ENCODE results near the gene ADCYAP1R1.

ADCYAP1R1 gene

GRCh38 chr7:31022726-31023125, 29.4 kb upstream of the ADCYAP1R1 start:
- H4K20me1 ChIP-seq (ENCODE audit: control insufficient read depth, insufficient read depth, low read depth, low read length), result no peaks in the 10 kb centered on the region
- H3K36me3 ChIP-seq (ENCODE audit: control insufficient read depth, low read length), result no peaks in the 10 kb centered on the region
- no peak overlapping the region for H3K4me3 ChIP-seq (ENCODE audit: low read length)
- H3K9me2 ChIP-seq (replicated peaks; ENCODE audit: control insufficient read depth, low read length), result no peaks in the 10 kb centered on the region
- no peak for TF ChIP-seq CTCF (IDR thresholded peaks at IDR 0.05; ENCODE audit: low read depth, low read length, poor library complexity, severe bottlenecking)
- TF ChIP-seq EZH2phosphoT487 (IDR thresholded peaks at IDR 0.05; ENCODE audit: borderline replicate concordance, low read length), result no peak
- 0 out of 2 replicates have a peak, but pooled peaks cover 3% of the 10 kb centered on the region for H3K4me1 ChIP-seq (ENCODE audit: control insufficient read depth, low read length)
- H3K9me3 ChIP-seq (ENCODE audit: control insufficient read depth, insufficient read depth, low read length), result no peaks in the 10 kb centered on the region
- H3K27me3 ChIP-seq (ENCODE audit: control insufficient read depth, low read length), result no peaks in the 10 kb centered on the region
- no peak overlapping the region for H3K4me2 ChIP-seq (ENCODE audit: low read length)
- H3F3A ChIP-seq (ENCODE audit: control insufficient read depth, insufficient read depth), result no peaks in the 10 kb centered on the region
- H3K27ac ChIP-seq (ENCODE audit: low read depth, low read length), result no peak overlapping the region
- no peaks in the 10 kb centered on the region for H3K79me2 ChIP-seq (ENCODE audit: control insufficient read depth, low read length)

GRCh38 chr7:31023877-31024276, 28.2 kb upstream of the ADCYAP1R1 start:
- H3F3A ChIP-seq (ENCODE audit: control insufficient read depth, insufficient read depth), result no peaks in the 10 kb centered on the region
- no peak overlapping the region for H3K4me3 ChIP-seq (ENCODE audit: low read length)
- no peaks in the 10 kb centered on the region for H4K20me1 ChIP-seq (ENCODE audit: control insufficient read depth, insufficient read depth, low read depth, low read length)
- no peak overlapping the region for H3K4me2 ChIP-seq (ENCODE audit: low read length)
- H3K4me1 ChIP-seq (ENCODE audit: control insufficient read depth, low read length), result 0 out of 2 replicates have a peak, but pooled peaks cover 3% of the 10 kb centered on the region
- TF ChIP-seq CTCF (IDR thresholded peaks at IDR 0.05; ENCODE audit: low read depth, low read length, poor library complexity, severe bottlenecking), result no peak
- TF ChIP-seq EZH2phosphoT487 (IDR thresholded peaks at IDR 0.05; ENCODE audit: borderline replicate concordance, low read length), result no peak
- no peaks in the 10 kb centered on the region for H3K79me2 ChIP-seq (ENCODE audit: control insufficient read depth, low read length)
- H3K9me2 ChIP-seq (replicated peaks; ENCODE audit: control insufficient read depth, low read length), result no peaks in the 10 kb centered on the region
- no peaks in the 10 kb centered on the region for H3K27me3 ChIP-seq (ENCODE audit: control insufficient read depth, low read length)
- no peaks in the 10 kb centered on the region for H3K9me3 ChIP-seq (ENCODE audit: control insufficient read depth, insufficient read depth, low read length)
- H3K27ac ChIP-seq (ENCODE audit: low read depth, low read length), result no peak overlapping the region
- H3K36me3 ChIP-seq (ENCODE audit: control insufficient read depth, low read length), result no peaks in the 10 kb centered on the region

GRCh38 chr7:31027161-31027965, 24.7 kb upstream of the ADCYAP1R1 start:
- H4K20me1 ChIP-seq (ENCODE audit: control insufficient read depth, insufficient read depth, low read depth, low read length), result no peaks in the 10 kb centered on the region
- H3K27me3 ChIP-seq (ENCODE audit: control insufficient read depth, low read length), result no peaks in the 10 kb centered on the region
- no peaks in the 10 kb centered on the region for H3K36me3 ChIP-seq (ENCODE audit: control insufficient read depth, low read length)
- 0 out of 2 replicates have a peak, but pooled peaks cover 3% of the 10 kb centered on the region for H3K4me1 ChIP-seq (ENCODE audit: control insufficient read depth, low read length)
- H3K9me2 ChIP-seq (replicated peaks; ENCODE audit: control insufficient read depth, low read length), result no peaks in the 10 kb centered on the region
- no peaks in the 10 kb centered on the region for H3K79me2 ChIP-seq (ENCODE audit: control insufficient read depth, low read length)
- H3F3A ChIP-seq (ENCODE audit: control insufficient read depth, insufficient read depth), result no peaks in the 10 kb centered on the region
- no peak overlapping the region for H3K27ac ChIP-seq (ENCODE audit: low read depth, low read length)
- no peak for TF ChIP-seq CTCF (IDR thresholded peaks at IDR 0.05; ENCODE audit: low read depth, low read length, poor library complexity, severe bottlenecking)
- no peak for TF ChIP-seq EZH2phosphoT487 (IDR thresholded peaks at IDR 0.05; ENCODE audit: borderline replicate concordance, low read length)
- no peaks in the 10 kb centered on the region for H3K9me3 ChIP-seq (ENCODE audit: control insufficient read depth, insufficient read depth, low read length)
- no peak overlapping the region for H3K4me2 ChIP-seq (ENCODE audit: low read length)
- H3K4me3 ChIP-seq (ENCODE audit: low read length), result no peak overlapping the region

Measured in DOHH2 (cell line).